HCT116 (cell line): ENCODE results near the gene GRM4. TPM values are rescaled to one million over a fixed set of nuclear protein-coding genes. Genes with fewer than 3 reads are reported as not detected.

Experiments used
- ATAC-seq: fragments of 200-7000 bp; cut with Tn5 transposase; 2 replicates; pipeline ENCODE4 v1.9.1; 2020; ENCODE audit warnings: mild to moderate bottlenecking, moderate library complexity
- BruUV-seq: library from RNA; stranded (reverse); fragments of 400-500 nt; replicated peaks from 2 replicates; lab custom pipeline; 2021; lab: Mats Ljungman, UMichigan
- CTCF ChIA-PET: fragments of 300-600 bp; sonication (Branson Sonifier 250); formaldehyde crosslinking; loops from one replicate; lab custom pipeline; 2021; ENCODE audit warnings: antibody characterized with exemption; lab: Charles Lee
- POLR2A ChIA-PET: fragments of 300-600, 350-600 bp; sonication (Branson Sonifier 250); formaldehyde crosslinking; loops from one replicate; lab custom pipeline; 2021; ENCODE audit warnings: antibody characterized with exemption; lab: Charles Lee
- RAD21 ChIA-PET, 2 experiments: fragments of 300-600 bp; sonication (Branson Sonifier 250); formaldehyde crosslinking; loops; one replicate each; lab custom pipeline; 2023; ENCODE audit warnings: low total read pairs in 2 of 2; ENCODE audit not compliant: uncharacterized antibody in 2 of 2, unreplicated experiment in 2 of 2, low non-redundant PET in 1 of 2; lab: Charles Lee
- DNase-seq: peaks from one replicate; pipeline ENCODE4 v3.0.0-alpha.2; 2010; ENCODE audit warnings: low read depth, low spot score
- H2AFZ ChIP-seq: fragments of 200-600 bp; shearing (Covaris generic), sonication (generic); 2 replicates; pipeline ENCODE4 v1.6.1; 2017; ENCODE audit warnings: low read depth, mixed run types, mixed read lengths, antibody characterized with exemption, low read length; ENCODE audit not compliant: poor library complexity, severe bottlenecking
- H3K27ac ChIP-seq: 2 replicates; pipeline ENCODE4 v1.5.1; 2012; ENCODE audit warnings: low read depth, low read length
- H3K27me3 ChIP-seq: fragments of 200-600 bp; sonication (generic); 2 replicates; pipeline ENCODE4 v1.6.1; 2016; ENCODE audit warnings: mixed run types, low read length, mixed read lengths; ENCODE audit not compliant: insufficient read depth
- H3K36me3 ChIP-seq, 2 experiments: fragments of 200-500 bp in 1 of 2; fragments of 200-600 bp in 1 of 2; sonication (Bioruptor generic) in 1 of 2; sonication (generic) in 1 of 2; 2 replicates each; pipeline versions ENCODE4 v1.5.1 to v1.6.1; 2014 to 2016; ENCODE audit warnings: low read length in 2 of 2, inconsistent platforms in 1 of 2, mixed read lengths in 1 of 2, mixed run types in 1 of 2; ENCODE audit not compliant: insufficient read depth in 2 of 2, control insufficient read depth in 1 of 2
- H3K4me1 ChIP-seq, 2 experiments: fragments of 200-600 bp in 1 of 2; sonication (generic) in 1 of 2; 2 replicates each; pipeline versions ENCODE4 v1.5.1 to v1.6.1; 2012 to 2017; ENCODE audit warnings: low read length in 2 of 2, inconsistent platforms in 1 of 2, mild to moderate bottlenecking in 1 of 2, mixed read lengths in 1 of 2, mixed run types in 1 of 2, moderate library complexity in 1 of 2; ENCODE audit not compliant: insufficient read depth in 2 of 2, control insufficient read depth in 1 of 2
- H3K4me2 ChIP-seq: fragments of 200-600 bp; sonication (generic); 2 replicates; pipeline ENCODE4 v1.6.1; 2017; ENCODE audit warnings: mixed run types, low read length, mixed read lengths
- H3K4me3 ChIP-seq, 2 experiments: fragments of 200-600 bp in 1 of 2; sonication (generic) in 1 of 2; replicated peaks in 1 of 2; 2 replicates each; pipeline ENCODE4 v1.5.1; 2011 to 2016; ENCODE audit warnings: low read length in 2 of 2, control low read depth in 1 of 2, low read depth in 1 of 2, mild to moderate bottlenecking in 1 of 2, mixed read lengths in 1 of 2, mixed run types in 1 of 2
- H3K79me2 ChIP-seq: fragments of 200-600 bp; sonication (generic); 2 replicates; pipeline ENCODE4 v1.6.1; 2017; ENCODE audit warnings: mild to moderate bottlenecking, mixed run types, low read length, moderate library complexity, mixed read lengths; ENCODE audit not compliant: insufficient read depth
- H3K9ac ChIP-seq: fragments of 200-600 bp; sonication (generic); 2 replicates; pipeline ENCODE4 v1.6.1; 2016; ENCODE audit warnings: low read length, mixed read lengths
- H3K9me2 ChIP-seq: fragments of 200-600 bp; sonication (generic), shearing (Covaris generic); 2 replicates; pipeline ENCODE4 v1.6.1; 2017; ENCODE audit warnings: mixed run types, mild to moderate bottlenecking, moderate library complexity; ENCODE audit not compliant: insufficient read depth
- H3K9me3 ChIP-seq, 2 experiments: fragments of 200-500 bp in 1 of 2; fragments of 200-600 bp in 1 of 2; sonication (Bioruptor generic) in 1 of 2; sonication (generic) in 1 of 2; 2 replicates each; pipeline ENCODE4 v1.6.1; 2014 to 2017; ENCODE audit warnings: low read length in 2 of 2, mixed read lengths in 2 of 2, inconsistent platforms in 1 of 2, low read depth in 1 of 2, mild to moderate bottlenecking in 1 of 2, mixed run types in 1 of 2, moderate library complexity in 1 of 2; ENCODE audit not compliant: control insufficient read depth in 1 of 2, insufficient read depth in 1 of 2
- H4K20me1 ChIP-seq: fragments of 200-600 bp; sonication (generic), shearing (Covaris generic); 2 replicates; pipeline ENCODE4 v1.6.1; 2017; ENCODE audit warnings: mixed run types, mild to moderate bottlenecking, moderate library complexity; ENCODE audit not compliant: insufficient read depth
- ATF3 ChIP-seq: IDR thresholded peaks from 2 replicates; pipeline ENCODE4 v1.6.1; 2012
- CBX3 ChIP-seq: IDR thresholded peaks from 2 replicates; pipeline ENCODE4 v1.6.1; 2012; ENCODE audit warnings: low read depth
- CTCF ChIP-seq, 3 experiments: fragments of 200-600 bp in 1 of 3; sonication (generic) in 1 of 3; IDR thresholded peaks in 2 of 3; conservative IDR thresholded peaks in 1 of 3; 2 replicates each; pipeline ENCODE4 v1.5.1; 2012 to 2017; ENCODE audit warnings: low read depth in 2 of 3, low read length in 2 of 3, antibody characterized with exemption in 1 of 3, borderline replicate concordance in 1 of 3, control low read depth in 1 of 3, mild to moderate bottlenecking in 1 of 3, mixed read lengths in 1 of 3, mixed run types in 1 of 3, moderate library complexity in 1 of 3; ENCODE audit not compliant: insufficient read depth in 1 of 3
- EZH2 ChIP-seq: fragments of 200-600 bp; sonication (generic); IDR thresholded peaks from 2 replicates; pipeline ENCODE4 v1.6.1; 2017; ENCODE audit warnings: antibody characterized with exemption, mixed run types
- EZH2phosphoT487 ChIP-seq: fragments of 200-600 bp; IDR thresholded peaks from 2 replicates; pipeline ENCODE4 v1.6.1; 2018; ENCODE audit warnings: antibody characterized with exemption, borderline replicate concordance
- POLR2A ChIP-seq: IDR thresholded peaks from 2 replicates; pipeline ENCODE4 v1.7.0; 2011; ENCODE audit warnings: borderline replicate concordance; ENCODE audit not compliant: insufficient read depth, insufficient read length; ENCODE audit errors: extremely low read depth
- POLR2AphosphoS5 ChIP-seq: IDR thresholded peaks from 2 replicates; pipeline ENCODE4 v1.6.1; 2011; ENCODE audit warnings: mild to moderate bottlenecking, low read depth, low read length, moderate library complexity
- RAD21 ChIP-seq: IDR thresholded peaks from 2 replicates; pipeline ENCODE4 v1.6.1; 2012; ENCODE audit warnings: low read depth, mild to moderate bottlenecking
- SRF ChIP-seq: IDR thresholded peaks from 2 replicates; pipeline ENCODE4 v1.6.1; 2012; ENCODE audit warnings: low read depth
- YY1 ChIP-seq: IDR thresholded peaks from 2 replicates; pipeline ENCODE4 v1.6.1; 2011; ENCODE audit warnings: low read length, low read depth, moderate library complexity, mild to moderate bottlenecking; ENCODE audit not compliant: insufficient replicate concordance; ENCODE audit errors: extremely low read depth
- ZFX ChIP-seq: fragments of 450-650 bp; IDR thresholded peaks from 2 replicates; pipeline ENCODE4 v1.6.1; 2017
- intact Hi-C: fragments of 100-400 bp; cut with micrococcal nuclease; formaldehyde crosslinking; loops from 2 replicates; pipeline ENCODE4 v1.10.0; 2022
- total RNA-seq: library from RNA; stranded (reverse); gene quantifications from one replicate; pipeline ENCODE4 v1.2.1, GENCODE V29; 2021; ENCODE audit not compliant: unreplicated experiment
- TF ChIP-seq, protein P1 (sequence below): IDR thresholded peaks from 2 replicates; pipeline ENCODE4 v1.6.1; 2011; ENCODE audit warnings: mild to moderate bottlenecking, low read length, moderate library complexity; ENCODE audit not compliant: insufficient replicate concordance; ENCODE audit errors: extremely low read depth

GRM4 gene
- total RNA-seq, 1 experiment from 2014 or later = 2.6 TPM

- Histone ChIP-seq H3K36me3 (no peaks in the 10 kb centered on the region), H3K9me2 (no peaks in the 10 kb centered on the region), H4K20me1 (no peaks in the 10 kb centered on the region), H3K27ac (no peak overlapping the region), H3K9ac (no peak overlapping the region), H3K79me2 (no peaks in the 10 kb centered on the region), H3K4me2 (no peak overlapping the region), H3K4me1 (no peaks in the 10 kb centered on the region), H3K27me3 (no peaks in the 10 kb centered on the region), H3K4me3 (no peak overlapping the region), H3K9me3 (no peaks in the 10 kb centered on the region), H2AFZ (no peak overlapping the region)
- TF ChIP-seq CBX3 = no peak
- no peak for TF ChIP-seq ZFX
- DNase-seq = no peak
- ChIA-PET CTCF (no interaction called here), POLR2A (no interaction called here), RAD21 (no interaction called here)
- intact Hi-C loops = no loop called here
- ATAC-seq = no peak
- no TSS peak for BruUV-seq
These were observed 41.3 kb downstream of the GRM4 start for GRCh38 chr6:34104628-34105027.

DNA sequence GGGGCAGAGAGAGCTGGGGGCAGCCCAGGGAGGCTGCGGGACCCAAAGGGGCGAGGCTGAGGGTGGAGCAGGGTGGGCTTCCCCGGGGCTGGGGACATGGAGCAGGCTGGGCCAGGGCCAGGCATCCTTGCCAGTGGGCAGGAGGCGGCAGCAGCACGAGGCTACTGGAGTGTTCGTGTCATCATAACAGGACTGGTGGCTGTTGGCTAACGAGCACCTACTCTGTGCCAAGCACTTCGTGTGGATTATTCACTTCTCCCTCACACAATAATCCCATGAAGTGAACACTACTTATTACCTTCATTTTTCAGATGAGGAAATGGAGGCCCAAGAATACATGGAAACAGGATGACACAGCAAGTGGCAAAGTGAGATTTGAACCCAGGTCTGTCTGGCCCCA, 41.7 kb downstream of the GRM4 start:
- H3K27ac ChIP-seq = no peak overlapping the region
- RAD21 ChIA-PET = no interaction called here

DNA sequence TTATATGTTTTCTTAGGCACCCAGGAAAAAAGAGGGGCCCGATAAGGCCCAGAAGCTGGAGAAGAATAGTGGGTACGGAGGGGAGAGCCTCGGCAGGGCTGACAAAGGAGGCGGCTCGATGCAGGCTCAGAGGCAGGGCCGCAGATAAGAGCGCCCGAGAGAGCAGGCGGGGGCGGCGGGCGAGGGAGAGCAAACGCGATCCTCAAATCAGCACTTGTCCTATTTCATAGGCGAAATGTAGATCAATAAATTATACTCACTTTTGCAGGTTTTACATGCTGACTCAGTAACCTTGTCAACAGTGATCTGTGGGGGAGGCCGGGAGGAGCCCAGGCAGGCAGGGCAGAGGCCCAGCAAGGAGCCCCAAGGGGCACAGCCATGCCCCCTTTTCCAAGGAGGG, 42.6 kb downstream of the GRM4 start:
- Histone ChIP-seq H3K36me3 (no peaks in the 10 kb centered on the region), H3K4me3 (no peak overlapping the region), H3K79me2 (no peaks in the 10 kb centered on the region), H3K9me2 (no peaks in the 10 kb centered on the region), H4K20me1 (no peaks in the 10 kb centered on the region), H3K9ac (no peak overlapping the region), H3K27ac (no peak overlapping the region), H2AFZ (no peak overlapping the region), H3K4me2 (no peak overlapping the region), H3K9me3 (no peaks in the 10 kb centered on the region), H3K4me1 (no peaks in the 10 kb centered on the region), H3K27me3 (no peaks in the 10 kb centered on the region)
- intact Hi-C loops = no loop called here
- ChIA-PET CTCF (no interaction called here), RAD21 (no interaction called here), POLR2A (no interaction called here)
- DNase-seq (no peak), ATAC-seq (no peak)
- no TSS peak for BruUV-seq
- TF ChIP-seq ATF3 = no peak
- TF ChIP-seq POLR2A = no peak
- TF ChIP-seq YY1 = no peak
- TF ChIP-seq, protein P1, sequence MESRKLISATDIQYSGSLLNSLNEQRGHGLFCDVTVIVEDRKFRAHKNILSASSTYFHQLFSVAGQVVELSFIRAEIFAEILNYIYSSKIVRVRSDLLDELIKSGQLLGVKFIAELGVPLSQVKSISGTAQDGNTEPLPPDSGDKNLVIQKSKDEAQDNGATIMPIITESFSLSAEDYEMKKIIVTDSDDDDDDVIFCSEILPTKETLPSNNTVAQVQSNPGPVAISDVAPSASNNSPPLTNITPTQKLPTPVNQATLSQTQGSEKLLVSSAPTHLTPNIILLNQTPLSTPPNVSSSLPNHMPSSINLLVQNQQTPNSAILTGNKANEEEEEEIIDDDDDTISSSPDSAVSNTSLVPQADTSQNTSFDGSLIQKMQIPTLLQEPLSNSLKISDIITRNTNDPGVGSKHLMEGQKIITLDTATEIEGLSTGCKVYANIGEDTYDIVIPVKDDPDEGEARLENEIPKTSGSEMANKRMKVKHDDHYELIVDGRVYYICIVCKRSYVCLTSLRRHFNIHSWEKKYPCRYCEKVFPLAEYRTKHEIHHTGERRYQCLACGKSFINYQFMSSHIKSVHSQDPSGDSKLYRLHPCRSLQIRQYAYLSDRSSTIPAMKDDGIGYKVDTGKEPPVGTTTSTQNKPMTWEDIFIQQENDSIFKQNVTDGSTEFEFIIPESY = no peak
- no peak for TF ChIP-seq POLR2AphosphoS5
- no peak for TF ChIP-seq CTCF (IDR thresholded peaks at IDR 0.05 in 2 of 3, conservative IDR thresholded peaks at IDR 0.05 in 1 of 3; ENCODE audit: borderline replicate concordance in 1 of 3, insufficient read depth in 1 of 3, low read depth in 2 of 3, low read length in 2 of 3)
- TF ChIP-seq EZH2 = no peak

More for the DNA sequence above, 41.7 kb downstream of the GRM4 start:
- Histone ChIP-seq H3K9me2 (no peaks in the 10 kb centered on the region), H2AFZ (no peak overlapping the region)
- intact Hi-C loops = no loop called here
- CTCF ChIA-PET = no interaction called here
- BruUV-seq = no TSS peak
- no peak for ATAC-seq
- TF ChIP-seq SRF (no peak), RAD21 (no peak), EZH2phosphoT487 (no peak)
- TF ChIP-seq, all 23 proteins: peak for 0
- no peak overlapping the region for H3K9ac ChIP-seq
- H4K20me1 ChIP-seq = no peaks in the 10 kb centered on the region
- H3K36me3 ChIP-seq = no peaks in the 10 kb centered on the region
- DNase-seq = no peak
- no peak overlapping the region for H3K4me3 ChIP-seq
- no peaks in the 10 kb centered on the region for H3K9me3 ChIP-seq
- H3K79me2 ChIP-seq = no peaks in the 10 kb centered on the region
- POLR2A ChIA-PET = no interaction called here
- no peaks in the 10 kb centered on the region for H3K4me1 ChIP-seq
- no peaks in the 10 kb centered on the region for H3K27me3 ChIP-seq
- H3K4me2 ChIP-seq = no peak overlapping the region
